GM21825 (cell line): ENCODE results near the gene SPSB4.
"Not testable (repeated sequence)": the region's sequence is repeated elsewhere in the genome, so short reads cannot be mapped to it uniquely, and the experiment has no call there.

Experiments used
- ATAC-seq: cut with Tn5 transposase; IDR thresholded peaks from one replicate; pipeline ENCODE4 v1.9.1; 2021; ENCODE audit warnings: mild to moderate bottlenecking, moderate library complexity; ENCODE audit not compliant: unreplicated experiment

The SPSB4 gene

DNA sequence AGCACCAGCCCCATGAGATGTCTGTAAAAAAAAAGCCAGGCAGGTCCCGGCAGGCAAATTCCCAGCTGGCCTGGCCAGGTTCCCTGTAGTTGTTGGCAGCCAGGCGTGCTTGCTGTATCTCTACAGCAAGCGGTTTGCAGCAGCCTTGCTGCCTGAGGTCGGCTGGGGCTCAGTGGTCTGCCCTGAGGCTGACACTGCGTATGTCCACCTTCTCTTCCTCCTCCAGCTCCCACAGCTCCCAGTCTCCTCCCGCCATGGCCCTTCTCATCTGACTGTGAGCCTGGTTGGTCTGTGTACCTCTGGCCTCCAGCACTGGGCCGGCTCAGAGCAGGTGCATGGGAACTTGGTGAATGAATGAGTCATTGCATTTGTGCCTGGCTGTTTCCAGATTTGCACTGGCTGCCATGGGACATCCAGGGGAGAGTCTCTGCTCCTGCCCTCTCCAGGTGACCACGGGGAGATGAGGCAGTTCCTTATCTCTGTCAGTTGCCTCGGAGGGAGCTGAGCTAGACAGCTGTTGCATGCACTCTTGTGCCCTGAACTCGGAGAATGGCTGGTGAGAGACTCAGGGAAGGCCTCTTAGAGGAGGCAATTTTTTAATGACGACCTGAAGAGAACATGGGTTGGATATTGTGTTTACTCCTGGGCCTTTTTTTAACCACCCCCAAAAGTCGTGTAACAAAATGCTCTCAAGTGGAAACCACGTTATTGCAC lies 43.0 kb downstream of the SPSB4 start:
- ATAC-seq = no peak

DNA sequence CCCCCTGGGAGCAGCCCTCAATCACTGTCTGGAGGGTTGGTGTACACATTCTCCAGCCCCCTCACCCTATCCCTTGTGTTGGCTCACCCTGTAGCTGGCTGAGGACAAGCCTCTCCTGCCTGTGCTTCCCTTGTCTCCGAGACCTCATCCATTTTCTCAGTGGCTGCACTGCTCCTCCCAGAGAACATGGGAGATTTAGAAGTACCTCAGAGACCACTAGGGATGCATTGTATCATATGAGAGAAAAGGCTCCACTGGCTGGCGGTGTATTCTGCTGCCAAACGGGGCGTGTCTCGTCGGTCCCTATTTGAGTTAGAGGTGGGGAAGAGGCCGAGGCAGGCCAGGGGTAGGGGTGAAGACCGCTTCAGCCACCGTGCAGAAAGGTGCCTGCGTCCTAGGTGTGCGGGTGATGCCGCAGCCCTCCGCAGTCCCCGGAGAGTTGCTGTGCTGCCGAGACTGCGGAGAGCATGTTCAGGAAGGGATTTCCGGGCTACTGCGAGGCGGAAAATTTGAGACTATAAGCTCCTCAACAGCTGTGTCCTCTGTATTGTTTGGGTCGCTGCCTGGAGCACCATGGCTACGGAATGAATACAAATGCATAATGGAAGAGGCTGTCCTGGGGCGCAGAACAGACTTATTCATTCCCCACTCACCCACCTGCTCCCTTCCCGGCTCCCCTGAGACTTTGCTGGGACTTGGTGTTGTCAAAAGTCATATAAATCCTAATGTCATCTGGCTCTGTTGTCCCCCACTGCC lies 43.8 kb downstream of the SPSB4 start:
- ATAC-seq = no peak

DNA sequence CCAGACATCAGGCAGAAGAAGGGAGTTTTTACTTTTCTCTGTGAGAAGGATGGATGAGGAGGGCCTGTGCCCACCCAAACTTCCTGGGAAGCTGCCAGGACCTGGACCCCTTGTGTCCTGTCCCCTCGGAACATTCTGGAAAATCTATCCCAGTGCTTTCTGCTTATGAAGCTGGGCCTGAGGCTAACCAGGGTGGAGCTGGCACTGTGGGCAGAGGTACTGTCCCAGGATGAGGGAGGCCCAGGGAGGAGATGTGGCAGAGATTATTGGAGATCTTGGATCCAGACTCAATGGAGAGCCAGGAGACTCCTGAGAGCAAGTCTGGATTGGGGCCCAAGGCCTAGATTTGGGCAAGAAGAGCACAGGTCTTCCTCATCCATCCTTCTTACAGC lies 44.4 kb downstream of the SPSB4 start:
- ATAC-seq = no peak

DNA sequence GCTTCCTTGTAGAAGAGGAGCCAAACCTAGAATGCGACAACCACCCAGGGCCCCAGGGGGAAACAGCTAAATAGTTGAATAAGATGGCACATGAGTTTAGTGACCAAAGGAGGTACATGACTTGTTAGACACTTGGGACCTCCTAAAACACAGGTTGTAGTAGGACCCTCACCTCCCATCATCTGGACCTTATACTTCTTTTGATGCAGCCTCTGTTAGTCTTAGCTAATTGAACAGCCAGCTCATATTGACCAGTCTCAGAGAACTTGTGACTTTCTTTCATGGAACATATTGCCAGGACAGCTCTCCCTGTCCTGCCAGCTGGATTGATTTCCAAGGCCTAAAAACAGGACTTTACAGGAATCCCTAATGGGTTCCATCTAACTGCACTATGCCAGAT lies 45.0 kb downstream of the SPSB4 start:
- ATAC-seq = no peak

DNA sequence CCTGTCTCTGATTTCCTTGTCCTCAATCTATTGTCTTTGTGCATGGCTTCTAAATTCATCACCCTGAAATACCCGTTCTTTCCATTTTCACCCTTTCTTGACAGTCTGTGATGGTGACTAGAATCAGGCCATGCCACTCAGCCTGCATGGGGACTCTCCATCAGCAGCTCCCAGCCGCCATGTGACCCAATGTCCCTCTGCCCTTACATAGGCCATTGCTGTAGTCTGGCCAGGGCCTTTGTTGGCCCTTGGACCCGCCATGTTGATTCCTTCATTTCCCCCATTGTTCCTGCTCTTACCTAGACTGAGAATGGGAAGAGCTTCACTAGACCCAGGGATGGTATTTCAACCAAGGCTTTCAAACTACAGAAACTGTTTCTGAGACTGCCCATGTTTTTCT lies 45.8 kb downstream of the SPSB4 start:
- no peak for ATAC-seq

DNA sequence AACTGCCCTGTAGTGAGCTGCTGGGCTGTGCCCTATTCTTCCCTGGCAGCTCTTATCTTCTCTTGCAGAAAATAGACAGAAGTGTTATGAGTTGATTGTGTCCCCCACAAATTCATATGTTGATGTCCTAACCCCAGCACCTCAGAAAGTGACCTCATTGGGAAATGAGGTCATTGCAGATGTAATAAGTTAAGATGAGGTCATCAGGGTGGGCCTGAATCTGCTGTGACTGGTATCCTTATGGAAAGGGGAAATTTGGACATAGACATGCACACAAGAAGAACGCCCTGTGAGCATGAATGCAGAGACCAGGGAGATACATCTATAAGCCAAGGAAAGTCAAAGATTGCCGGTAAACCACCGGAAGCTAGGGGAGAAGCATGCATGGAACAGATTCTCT lies 49.0 kb downstream of the SPSB4 start:
- ATAC-seq = no peak

DNA sequence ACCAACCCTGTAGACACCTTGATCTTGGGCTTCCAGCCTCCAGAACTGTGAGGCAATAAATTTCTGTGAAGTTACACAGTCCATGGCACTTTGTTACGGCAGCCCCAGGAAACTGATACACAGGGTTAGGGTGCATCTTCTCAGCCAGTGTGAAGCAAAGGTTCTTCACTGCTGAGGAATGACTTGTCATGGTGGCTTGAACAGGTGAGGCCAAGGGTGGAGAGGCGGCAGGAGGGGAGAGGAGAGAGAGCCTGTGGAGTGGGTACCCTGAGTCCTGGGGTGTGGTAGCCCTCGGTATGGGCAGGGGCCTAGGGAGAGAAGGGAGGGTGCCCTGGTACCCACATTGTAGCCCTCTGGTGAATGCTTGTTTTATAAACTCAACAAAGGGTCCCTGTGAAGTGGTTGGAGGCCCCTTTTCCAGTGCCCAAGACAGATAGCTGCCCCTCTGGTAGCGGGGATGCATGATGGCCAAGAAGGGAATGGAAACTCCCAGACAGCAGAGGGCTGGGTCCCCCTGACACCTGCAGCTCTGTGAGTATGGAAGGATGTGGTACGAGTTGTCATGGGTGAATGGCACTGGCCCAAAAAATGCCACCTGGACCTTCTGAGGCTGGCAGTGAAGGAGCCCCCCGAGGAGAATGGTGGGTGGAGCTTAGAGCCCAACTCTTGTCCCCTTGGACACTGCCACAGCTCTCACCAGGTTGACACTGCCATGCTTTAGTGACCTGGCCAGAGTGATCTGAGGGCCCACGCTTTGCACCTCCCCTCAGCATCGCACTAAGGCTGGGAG lies 49.6 kb downstream of the SPSB4 start:
- no peak for ATAC-seq

DNA sequence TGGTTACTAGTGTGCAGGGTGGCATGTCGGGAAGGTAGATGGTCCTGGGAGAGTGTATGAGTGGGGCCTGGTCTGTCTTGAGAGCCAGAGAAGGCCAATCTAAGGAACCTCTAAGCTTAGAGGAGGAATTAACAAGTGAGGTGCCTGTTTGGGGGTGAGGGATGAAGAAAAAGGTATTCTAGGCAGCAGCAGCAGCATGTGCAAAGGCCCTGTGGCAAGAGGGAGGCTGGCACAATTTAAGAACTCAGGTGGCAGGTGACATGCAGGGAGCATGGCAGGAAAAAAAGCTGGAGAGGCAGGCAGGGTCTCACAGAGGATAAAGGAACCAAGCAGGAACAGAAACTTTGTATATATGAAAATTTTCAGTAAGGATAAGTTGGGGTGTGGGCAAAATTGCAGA lies 51.2 kb downstream of the SPSB4 start:
- no peak for ATAC-seq

DNA sequence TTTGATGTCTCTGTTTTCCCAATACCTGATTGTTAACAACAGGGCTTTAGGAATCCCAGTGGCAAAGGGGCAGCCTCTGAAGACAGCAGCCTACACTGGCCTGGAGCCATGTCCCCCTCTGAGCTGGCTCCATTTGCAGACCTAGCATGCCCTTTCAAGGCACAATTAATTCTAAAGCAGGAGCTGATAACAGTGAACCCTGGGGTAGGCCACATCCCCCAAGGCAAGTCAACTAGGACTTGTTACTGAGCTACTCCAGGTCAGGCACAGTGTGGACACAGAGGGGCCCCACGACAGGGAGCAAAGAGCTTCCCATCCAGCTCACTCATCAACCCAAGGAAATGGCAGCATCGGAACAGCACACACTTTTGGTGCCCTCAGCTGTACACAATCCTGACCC lies 51.9 kb downstream of the SPSB4 start:
- ATAC-seq = no peak

DNA sequence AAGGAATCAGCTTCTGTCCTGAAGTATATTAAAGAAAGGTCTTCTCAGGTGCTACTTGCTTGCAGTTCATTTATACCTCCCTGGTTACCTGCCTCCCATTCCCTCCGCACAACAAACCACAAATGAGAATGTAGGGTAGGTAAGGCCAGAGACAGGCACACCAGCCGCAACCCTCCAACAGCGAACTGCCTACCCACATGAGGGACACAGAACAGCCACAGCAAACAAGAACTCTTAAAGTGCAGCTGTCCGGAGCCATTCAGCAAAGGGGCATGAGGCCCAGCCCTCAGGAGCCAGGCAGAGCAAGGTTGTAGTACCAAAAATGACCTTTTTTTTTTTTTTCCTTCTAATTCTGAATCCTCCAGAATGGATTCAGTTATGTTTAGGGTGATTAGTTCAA lies 52.4 kb downstream of the SPSB4 start:
- no peak for ATAC-seq

DNA sequence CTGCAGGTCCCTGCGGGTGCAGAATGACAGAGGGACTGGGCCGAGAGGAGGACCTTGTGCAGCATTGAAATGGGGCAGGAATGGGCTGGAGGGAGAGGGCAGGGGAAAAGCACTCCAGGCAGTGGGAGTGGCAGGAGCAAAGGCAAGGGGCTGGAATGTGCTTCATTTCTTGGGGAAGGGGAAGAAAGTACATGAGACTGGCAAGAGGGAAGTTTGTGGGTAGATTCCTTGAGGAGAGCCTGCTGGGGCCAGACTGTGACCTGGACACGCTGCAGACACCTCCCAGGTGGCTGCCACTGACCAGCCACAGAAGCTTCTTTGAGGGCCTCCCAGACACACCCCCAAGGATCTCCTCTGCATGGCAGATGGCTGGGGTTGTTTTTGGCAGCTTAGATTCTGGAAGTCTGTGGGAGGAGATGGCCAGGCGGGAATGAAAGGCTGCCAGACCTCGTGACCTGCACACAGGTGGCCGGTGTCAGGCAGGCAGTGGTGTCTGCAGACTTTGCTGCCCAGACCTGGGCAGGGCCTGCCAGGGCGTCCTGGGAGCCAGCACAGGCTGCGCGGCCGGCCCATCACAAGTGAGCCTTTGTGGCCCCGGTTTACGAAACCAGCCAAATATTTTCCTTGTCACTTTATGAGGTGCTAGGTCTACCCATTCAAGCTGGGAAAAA lies 53.1 kb downstream of the SPSB4 start:
- ATAC-seq = no peak

DNA sequence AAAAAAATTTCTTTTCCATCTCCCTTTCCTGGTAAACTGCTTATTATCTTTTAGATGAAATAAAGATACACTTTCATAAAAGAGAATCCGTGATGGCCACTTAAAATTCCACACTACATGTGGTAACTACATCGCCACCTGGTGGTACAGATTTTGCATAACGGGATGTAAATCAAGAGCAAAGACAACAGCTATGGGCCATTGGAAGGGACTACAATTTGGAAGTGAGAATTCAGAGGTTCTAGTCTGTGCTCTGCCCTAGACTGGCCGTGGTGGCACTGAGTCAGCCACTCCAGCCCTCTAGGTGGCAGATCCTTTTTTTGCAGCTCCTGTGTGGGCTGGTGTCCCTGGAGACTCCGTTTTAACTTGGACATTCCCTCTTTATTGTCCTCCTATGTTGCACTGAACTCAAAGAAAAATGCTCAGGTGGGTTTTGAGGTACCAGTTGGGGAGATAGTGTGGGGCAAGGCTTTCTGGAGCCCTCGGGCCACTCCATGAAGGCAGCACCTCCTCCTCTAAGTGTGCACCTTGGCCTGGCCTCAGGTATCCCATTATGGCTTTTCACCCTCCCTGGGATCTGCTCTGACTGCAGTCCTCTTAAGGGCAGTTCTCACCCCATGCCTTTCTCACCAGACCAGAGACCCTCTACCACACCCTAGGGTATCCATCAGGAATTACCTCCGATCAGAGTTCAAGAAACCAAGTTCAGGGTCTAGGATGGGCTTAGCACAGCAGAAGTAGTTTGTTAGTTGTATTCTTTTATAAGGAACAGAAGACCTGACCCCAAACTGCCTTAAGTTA lies 54.9 kb downstream of the SPSB4 start:
- no peak for ATAC-seq

DNA sequence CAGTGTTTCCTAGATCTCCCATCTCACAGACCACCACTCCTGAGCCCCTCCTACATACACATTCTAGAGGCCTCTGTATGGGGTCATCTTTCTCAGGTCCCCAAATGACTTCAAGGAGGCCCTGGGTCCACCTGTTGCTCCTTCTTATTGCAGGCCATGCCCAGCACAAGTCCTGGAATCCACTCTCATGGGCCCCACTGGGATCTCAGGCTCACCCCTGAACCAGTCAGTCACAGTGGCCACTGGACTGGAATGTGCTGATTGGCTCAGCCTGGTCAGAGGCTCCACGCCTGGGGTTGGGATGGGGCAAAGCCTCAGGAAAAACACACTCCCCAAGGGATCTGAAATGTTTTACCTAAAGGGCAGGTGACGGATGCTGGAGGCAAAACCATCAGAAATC lies 55.7 kb downstream of the SPSB4 start:
- ATAC-seq = no peak

DNA sequence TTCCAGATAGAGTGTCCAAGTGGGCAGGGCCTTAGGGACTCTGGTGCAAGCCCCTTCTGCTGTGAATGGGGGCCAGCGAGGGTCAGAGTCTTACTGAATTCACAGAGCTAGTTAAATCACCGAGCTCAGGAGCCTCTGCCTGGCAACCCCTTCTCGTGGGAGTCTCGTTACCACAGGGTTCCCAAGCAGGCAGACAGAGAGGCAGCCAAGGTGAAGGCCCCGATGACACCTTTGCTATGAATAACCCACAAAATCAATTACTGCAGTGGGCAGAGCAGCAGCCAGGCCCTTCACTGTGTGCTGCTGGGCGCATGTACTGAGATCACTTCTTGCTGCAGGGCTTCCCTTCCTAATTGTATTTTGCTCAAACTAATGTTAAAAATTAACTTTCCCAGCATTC lies 56.9 kb downstream of the SPSB4 start:
- no peak for ATAC-seq

DNA sequence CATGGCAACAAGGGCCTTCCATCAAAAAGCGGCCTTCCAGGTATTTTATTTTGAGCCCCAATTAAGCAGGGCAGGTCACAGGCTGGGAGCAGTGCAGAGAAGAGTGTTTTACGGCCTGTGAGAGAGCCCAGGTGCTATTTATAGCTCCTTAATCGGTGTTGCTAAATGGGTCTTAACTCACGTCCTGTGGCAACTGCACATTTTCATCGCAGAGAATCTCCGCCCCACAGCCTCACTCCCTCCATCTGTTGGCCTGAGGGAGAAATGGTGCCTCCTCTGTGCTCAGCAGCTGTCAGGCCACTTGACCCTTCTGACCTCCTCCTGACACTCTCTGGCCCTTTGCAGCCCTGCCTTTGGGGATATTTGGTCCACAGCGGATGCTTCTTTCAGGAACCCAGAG lies 58.6 kb downstream of the SPSB4 start:
- no peak for ATAC-seq

DNA sequence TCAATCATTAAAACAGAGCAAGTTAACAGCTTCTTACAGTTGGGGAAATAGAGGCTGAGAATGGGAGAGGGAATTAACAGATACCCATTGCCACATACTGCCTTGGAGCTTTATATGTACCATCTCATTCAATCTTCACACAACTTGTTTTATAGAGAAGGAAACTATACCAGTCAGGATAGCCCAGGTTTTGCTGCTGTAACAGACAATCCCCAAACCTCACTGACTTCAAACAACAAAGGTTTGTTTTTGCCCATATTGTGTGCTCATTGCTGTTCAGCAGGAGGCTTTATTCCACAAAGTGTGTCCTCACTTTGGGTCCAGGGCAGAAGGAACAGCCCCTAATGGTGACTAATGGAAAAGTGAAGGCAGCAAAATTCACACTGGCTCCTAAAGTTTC lies 59.2 kb downstream of the SPSB4 start:
- ATAC-seq = no peak

DNA sequence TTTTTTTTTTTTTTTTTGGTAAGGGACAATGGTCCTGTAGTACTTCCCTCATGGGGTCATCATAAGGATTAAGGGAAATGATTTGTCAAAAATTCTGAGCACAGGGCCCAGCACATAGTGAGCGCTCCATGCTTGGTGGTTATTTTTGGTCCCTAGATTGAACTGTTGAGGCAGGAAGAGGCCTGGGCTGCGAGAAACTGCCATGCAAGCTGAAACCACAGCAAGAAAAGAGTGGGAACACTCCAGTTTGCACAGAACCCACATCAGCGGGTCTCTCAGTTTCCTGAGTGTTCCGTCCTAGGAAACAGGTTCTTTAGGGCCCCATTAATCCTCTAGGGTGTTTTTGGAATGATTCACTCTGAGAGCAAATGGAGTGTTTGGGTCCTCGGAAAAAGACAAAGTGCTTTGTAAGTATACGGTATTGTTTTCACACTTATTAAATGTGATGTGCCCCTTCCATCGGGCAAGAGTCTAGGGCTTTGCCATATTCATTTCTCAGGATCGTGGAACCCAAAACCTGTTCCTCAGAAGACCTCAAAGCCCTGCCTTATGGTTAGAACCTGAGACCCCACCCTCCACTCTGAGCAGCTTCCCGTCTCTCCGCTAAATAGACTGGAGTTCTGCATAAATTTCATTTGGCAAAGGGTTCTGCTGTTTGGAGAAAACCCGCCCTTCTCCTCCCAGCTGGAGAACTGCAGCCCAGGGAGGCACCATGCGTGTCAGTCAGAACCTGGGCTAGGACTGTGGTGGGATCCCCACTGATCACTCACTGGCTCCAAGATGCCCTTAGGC lies 60.4 kb downstream of the SPSB4 start:
- ATAC-seq = no peak

DNA sequence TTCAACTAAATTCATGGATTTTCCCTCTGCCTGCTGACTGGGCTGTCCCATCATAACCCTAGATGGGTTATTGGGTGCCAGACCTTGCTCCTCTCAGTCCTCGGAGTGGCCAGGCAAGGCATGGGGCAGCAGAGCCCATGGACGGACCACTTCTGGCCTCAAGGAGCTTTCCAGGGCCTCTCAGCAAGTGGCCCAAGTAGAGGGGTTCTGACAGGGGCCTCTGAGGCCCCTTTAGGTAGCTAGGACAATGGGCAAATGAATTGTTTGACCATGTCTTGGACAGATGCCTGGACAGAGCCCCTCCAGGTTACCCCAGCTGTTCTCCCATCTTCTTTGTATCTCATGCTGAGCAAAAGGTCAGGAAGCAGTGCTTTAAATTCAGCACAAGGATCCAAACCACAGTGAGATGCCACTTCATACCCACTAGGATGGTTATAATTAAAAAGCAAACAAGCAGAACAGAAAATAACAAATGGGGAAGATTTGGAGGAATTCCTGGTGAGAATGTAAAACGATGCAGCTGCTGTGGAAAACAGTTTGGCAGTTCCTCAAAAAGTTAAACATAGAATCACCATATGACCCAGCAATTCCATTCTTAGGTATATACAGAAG lies 61.6 kb downstream of the SPSB4 start:
- no peak for ATAC-seq

DNA sequence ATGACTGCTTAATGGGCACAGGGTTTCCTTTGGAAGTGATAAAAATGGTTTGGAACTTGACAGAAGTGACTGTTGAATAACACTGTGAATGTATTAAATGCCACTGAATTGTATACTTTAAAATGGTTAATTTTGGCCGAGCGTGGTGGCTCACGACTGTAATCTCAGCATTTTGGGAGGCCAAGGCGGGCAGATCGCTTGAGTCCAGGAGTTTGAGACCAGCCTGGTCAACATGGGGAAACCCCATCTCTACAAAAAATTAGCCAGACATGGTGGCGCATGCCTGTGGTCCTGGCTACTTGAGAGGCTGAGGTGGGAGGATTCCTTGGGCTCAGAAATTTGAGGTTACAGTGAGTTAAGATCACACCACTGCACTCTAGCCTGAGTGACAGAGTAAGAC lies 62.5 kb downstream of the SPSB4 start:
- not testable (repeated sequence) for ATAC-seq
